Measurements from ENCODE around the gene NUP210L. TPM values are rescaled to one million over a fixed set of nuclear protein-coding genes. Genes with fewer than 3 reads are reported as not detected.

Gene NUP210L
- total RNA-seq, 1 donor from 2014 or later, result 0.06 TPM

DNA sequence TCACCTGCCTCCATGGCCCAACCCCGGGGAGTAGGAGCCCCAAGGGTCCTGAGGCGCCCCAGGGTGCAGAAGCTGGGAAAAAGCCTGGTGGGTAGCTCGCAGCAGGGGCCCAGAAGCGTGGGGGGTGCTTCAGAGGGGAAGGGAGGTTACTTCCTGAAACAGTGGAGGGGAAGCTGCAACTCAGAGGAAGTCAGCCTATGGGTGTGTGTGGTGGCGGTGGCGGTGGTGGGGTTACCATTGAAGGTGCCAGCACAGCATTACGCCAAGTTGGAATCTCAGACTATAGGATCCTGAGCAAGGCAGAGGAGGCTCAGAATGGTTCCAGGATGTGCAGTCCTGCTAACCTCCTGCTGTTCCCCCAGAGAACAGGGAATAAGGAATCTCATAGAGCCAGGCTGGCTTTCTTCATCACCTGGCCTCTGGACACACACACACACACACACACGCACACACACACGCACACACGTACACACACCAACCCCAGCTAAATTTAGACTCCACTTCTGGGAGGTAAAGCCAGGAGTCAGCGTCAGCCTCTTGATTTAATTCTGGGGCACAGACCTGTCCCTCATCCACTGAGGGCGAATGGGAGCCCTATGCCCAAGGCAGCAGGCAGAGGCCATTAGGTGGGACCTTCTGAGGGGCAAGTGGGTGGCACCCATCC, 209.6 kb downstream of the NUP210L start:
- peak; percentile 54 for DNase-seq (ENCODE audit: low spot score)

DNA sequence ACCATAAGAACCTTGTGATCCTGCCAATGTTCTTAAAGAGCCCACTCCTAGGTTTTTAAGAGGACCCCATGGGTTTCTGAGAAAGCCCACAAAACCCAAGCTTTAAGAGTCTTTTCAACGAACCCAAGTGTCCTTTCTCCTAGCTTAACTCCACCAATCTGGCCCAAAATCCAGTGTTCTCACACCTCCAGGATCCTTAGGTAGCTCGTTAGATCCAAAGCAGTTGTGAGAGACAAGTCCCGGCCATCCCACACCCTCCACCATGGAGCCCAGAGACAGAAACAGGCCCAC, 210.1 kb downstream of the NUP210L start:
- no peak for DNase-seq (ENCODE audit: low spot score)

DNA sequence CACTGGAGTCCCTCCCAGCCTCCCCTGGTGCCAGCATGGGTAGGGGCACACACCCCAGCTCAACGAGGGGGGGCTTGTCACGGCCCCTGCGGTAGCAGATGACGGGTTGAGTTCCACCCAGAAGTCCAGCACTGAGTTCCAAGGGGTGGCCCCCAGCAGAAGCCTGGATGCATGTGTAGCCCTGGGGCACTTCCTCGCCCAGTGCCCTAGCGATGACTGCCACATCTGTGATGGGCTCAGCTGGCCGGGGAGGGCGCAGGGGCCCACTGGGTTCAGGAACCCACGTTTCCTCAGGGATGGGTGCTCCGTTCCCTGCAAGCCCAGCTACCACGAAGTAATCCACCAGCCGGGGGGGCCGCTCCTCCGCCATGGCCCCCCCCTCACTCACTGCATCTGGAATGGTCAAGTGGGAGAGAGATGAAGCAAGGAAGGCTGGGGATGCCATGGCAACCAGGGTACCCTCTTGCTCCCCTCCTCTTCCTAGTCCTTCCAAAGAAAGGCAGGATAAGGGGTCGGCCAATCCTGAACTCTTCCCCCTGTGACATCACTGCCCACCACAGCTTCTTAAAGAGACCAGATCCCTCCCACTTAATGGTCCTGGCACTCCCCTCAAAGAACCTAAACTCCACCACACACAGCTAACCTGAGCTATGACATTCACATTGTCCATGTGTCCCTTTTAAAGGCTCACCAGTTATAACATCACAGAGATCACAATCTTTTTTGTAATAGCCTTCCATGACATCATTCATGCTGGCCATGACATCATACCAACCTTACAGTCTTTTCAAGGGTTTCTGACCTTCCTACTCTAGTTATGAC, 210.7 kb downstream of the NUP210L start:
- DNase-seq (ENCODE audit: low spot score), result no peak

DNA sequence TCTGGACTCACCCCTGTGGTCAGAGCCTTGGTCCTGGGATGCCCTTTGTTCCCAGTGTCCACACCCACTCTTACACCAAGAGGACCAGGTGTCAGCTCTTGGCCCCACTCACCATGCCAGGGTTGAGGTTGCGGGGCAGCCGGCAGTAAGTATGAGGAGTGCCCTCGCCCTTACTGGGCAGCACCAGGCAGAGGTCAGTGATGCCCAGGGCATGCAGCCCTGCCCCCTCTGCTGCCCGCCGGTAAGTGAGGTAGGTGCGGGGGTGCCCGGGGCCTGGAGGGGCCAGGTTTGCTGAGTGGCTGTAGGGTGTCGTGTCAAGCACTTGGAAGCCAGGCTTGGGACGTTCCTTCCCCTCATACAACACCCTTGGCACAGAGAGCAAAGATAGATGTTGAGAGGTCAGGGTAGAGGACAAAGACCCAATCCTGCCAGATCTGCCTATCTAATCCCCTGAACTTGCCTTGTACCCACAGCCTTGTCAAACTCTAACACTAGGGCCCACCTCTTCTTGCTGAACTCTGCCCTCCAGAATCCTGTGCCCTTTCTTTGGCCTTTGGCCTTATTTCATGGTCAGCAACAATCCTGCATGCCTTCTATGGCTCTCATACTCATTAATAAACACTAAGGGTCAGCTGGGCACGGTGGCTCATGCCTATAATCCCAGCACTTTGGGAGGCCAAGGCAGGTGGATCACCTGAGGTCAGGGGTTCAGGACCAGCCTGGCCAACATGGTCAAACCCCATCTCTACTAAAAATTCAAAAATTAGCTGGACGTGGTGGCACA, 211.9 kb downstream of the NUP210L start:
- no peak for DNase-seq (ENCODE audit: low spot score)

Other genes with a start within 250 kb of the NUP210L start
- gene GATAD2B, start 232.1 kb downstream of the NUP210L start, total RNA-seq, result 42.5 TPM
- gene DENND4B, start 208.4 kb downstream of the NUP210L start, total RNA-seq, result 65.2 TPM
- 60.6 TPM for gene CRTC2, start 196.5 kb downstream of the NUP210L start, total RNA-seq
- gene SLC39A1, start 191.5 kb downstream of the NUP210L start, total RNA-seq, result 119 TPM
- 18.5 TPM for gene CREB3L4, start 187.2 kb downstream of the NUP210L start, total RNA-seq
- gene JTB, start 177.4 kb downstream of the NUP210L start, total RNA-seq, result 144 TPM
- gene RAB13, start 168.7 kb downstream of the NUP210L start, total RNA-seq, result 112 TPM
- gene RPS27, start 164.3 kb downstream of the NUP210L start, total RNA-seq, result 1,416 TPM
- gene TPM3, start 37.0 kb upstream of the NUP210L start, total RNA-seq, result 283 TPM
- not detected for gene CFAP141, start 51.3 kb upstream of the NUP210L start, total RNA-seq
- gene UBAP2L, start 65.9 kb upstream of the NUP210L start, total RNA-seq, result 118 TPM
- gene HAX1, start 117.6 kb upstream of the NUP210L start, total RNA-seq, result 63.1 TPM
- gene AQP10, start 166.0 kb upstream of the NUP210L start, total RNA-seq, result 0.32 TPM
- 32.9 TPM for gene ATP8B2, start 170.5 kb upstream of the NUP210L start, total RNA-seq